ENCODE results near the gene DHX16. TPM values are rescaled to one million over a fixed set of nuclear protein-coding genes. Genes with fewer than 3 reads are reported as not detected.

Gene DHX16
- total and polyA plus RNA-seq, 9 of the 15 experiments (the other 6 are each of a cell fraction or from before 2014, with no cell fraction given): 14.6 to 66.1 (median 47.5) TPM

- Histone ChIP-seq H3K4me1 (replicated peaks in 1 of 2; ENCODE audit: control insufficient read depth in 2 of 2, insufficient read depth in 2 of 2, low read length in 2 of 2) (peaks cover 0 to 8% of the 10 kb centered on the region in 2 experiments; a peak in 1 of 5 replicates), H3K4me3 (no peak overlapping the region), H3K9me1 (ENCODE audit: control insufficient read depth, insufficient read depth, low read length) (no peaks in the 10 kb centered on the region), H3K4me2 (ENCODE audit: insufficient read depth, low read length) (no peak overlapping the region), H3K36me3 (ENCODE audit: control insufficient read depth, insufficient read depth, low read length) (peaks cover 75% of the 10 kb centered on the region), H3K9ac (ENCODE audit: insufficient read depth in 1 of 2, low read depth in 2 of 2, low read length in 2 of 2) (no peak overlapping the region), H3K79me2 (ENCODE audit: control insufficient read depth, insufficient read depth, low read length) (peaks cover 3% of the 10 kb centered on the region; the same call in 2 of the 3 replicates), H3K27ac (ENCODE audit: extremely low read depth, low read depth, low read length) (no peak overlapping the region), H3K9me3 (replicated peaks; ENCODE audit: control insufficient read depth, insufficient read depth, low read depth, low read length) (no peaks in the 10 kb centered on the region), H3K27me3 (ENCODE audit: control insufficient read depth in 2 of 2, insufficient read depth in 2 of 2, low read length in 2 of 2) (no peaks in the 10 kb centered on the region), H4K20me1 (replicated peaks; ENCODE audit: control insufficient read depth, insufficient read depth, low read length) (no peaks in the 10 kb centered on the region), H2AFZ (ENCODE audit: low read depth, low read length) (no peak overlapping the region)
- ATAC-seq (no peak), FAIRE-seq (no peak), DNase-seq (ENCODE audit: extremely low read depth in 1 of 4, low spot score in 3 of 4) (no peak)
- no TSS peak for BruUV-seq (replicated peaks)
- ChIA-PET POLR2A (interaction anchor here (0.7 to 2.2 kb wide), 5 partner anchors 8 to 1188 kb away, joined by 3 to 13 read pairs (median 4); partner anchors contain the start of gene PPP1R10), CTCF (ENCODE audit: low intra/inter-chr PET ratio) (no interaction called here)
- WGBS (ENCODE audit: insufficient coverage, low coverage, missing lambda C conversion rate): 97% methylated on average over 8 of the region's 8 CpGs
- intact Hi-C loops (cut with micrococcal nuclease) (no loop called here), in situ Hi-C loops (cut with MboI) (no loop called here)
- TF ChIP-seq ELF2 (CRISPR knock-in tag; IDR thresholded peaks at IDR 0.05): no peak
- TF ChIP-seq PRDM10 (IDR thresholded peaks at IDR 0.05; ENCODE audit: partially characterized antibody): no peak
- no peak for TF ChIP-seq NFE2L1 (tag; IDR thresholded peaks at IDR 0.05; ENCODE audit: borderline replicate concordance, low read depth)
- TF ChIP-seq NR2C2 (CRISPR knock-in tag; IDR thresholded peaks at IDR 0.05): no peak
- TF ChIP-seq NR2C2 (tag; IDR thresholded peaks at IDR 0.05): no peak
- TF ChIP-seq MCM7 (IDR thresholded peaks at IDR 0.05): no peak
- TF ChIP-seq SRSF7 (optimal IDR thresholded peaks at IDR 0.05; ENCODE audit: low read depth, low read length): no peak
- TF ChIP-seq SMAD2 (IDR thresholded peaks at IDR 0.05; ENCODE audit: low read depth, low read length): no peak
- TF ChIP-seq GTF2B (IDR thresholded peaks at IDR 0.05; ENCODE audit: extremely low read depth, insufficient read length): no peak
- TF ChIP-seq USF1 (CRISPR knock-in tag; IDR thresholded peaks at IDR 0.05): no peak
- no peak for TF ChIP-seq E2F8 (IDR thresholded peaks at IDR 0.05; ENCODE audit: low read depth, partially characterized antibody)
- no peak for TF ChIP-seq ZNF133 (CRISPR knock-in tag; IDR thresholded peaks at IDR 0.05)
- TF ChIP-seq KAT2B (IDR thresholded peaks at IDR 0.05; ENCODE audit: low read depth, low read length): no peak
- TF ChIP-seq FOXA3 (CRISPR knock-in tag; conservative IDR thresholded peaks at IDR 0.05 in 1 of 2, IDR thresholded peaks at IDR 0.05 in 1 of 2): no peak
- no peak for TF ChIP-seq DPF2 (IDR thresholded peaks at IDR 0.05)
These were observed 47.3 kb downstream of the DHX16 start for GRCh38 chr6:30625511-30625910.

All from K562 (cell line).